Measurements from ENCODE around the gene SAFB2. TPM values are rescaled to one million over a fixed set of nuclear protein-coding genes. Genes with fewer than 3 reads are reported as not detected.

Gene SAFB2
- total and polyA plus RNA-seq, 2 donors (not counting 3 experiments of a cell fraction or from before 2014, with no cell fraction given) = 24.6 to 85.9 TPM

- Histone ChIP-seq H2AFZ (ENCODE audit: low read depth, low read length) (no peak overlapping the region), H4K20me1 (replicated peaks; ENCODE audit: control insufficient read depth, extremely low read depth, insufficient read depth, low read length) (peaks cover 2% of the 10 kb centered on the region), H3K4me1 (ENCODE audit: control insufficient read depth, extremely low read depth, insufficient read depth, low read length) (no peaks in the 10 kb centered on the region), H3K9ac (replicated peaks; ENCODE audit: extremely low read depth, insufficient read depth, low read length) (no peak overlapping the region), H3K27me3 (ENCODE audit: control insufficient read depth in 2 of 2, insufficient read depth in 2 of 2, low read length in 2 of 2) (no peaks in the 10 kb centered on the region), H3K36me3 (ENCODE audit: control insufficient read depth in 2 of 2, extremely low read depth in 1 of 2, insufficient read depth in 2 of 2, low read length in 2 of 2) (peaks cover 29 to 49% of the 10 kb centered on the region in 2 experiments), H3K4me3 (replicated peaks in 1 of 3; ENCODE audit: insufficient read depth in 1 of 3, low read depth in 1 of 3, low read length in 3 of 3) (no peak overlapping the region), H3K4me2 (ENCODE audit: insufficient read depth, low read length) (no peak overlapping the region), H3K9me1 (replicated peaks; ENCODE audit: control insufficient read depth, extremely low read depth, insufficient read depth, low read length) (no peaks in the 10 kb centered on the region), H3K79me2 (ENCODE audit: control insufficient read depth, insufficient read depth, low read length) (peaks cover 23% of the 10 kb centered on the region), H3K9me3 (replicated peaks; ENCODE audit: control insufficient read depth, insufficient read depth, low read length) (no peaks in the 10 kb centered on the region), H3K27ac (ENCODE audit: insufficient read depth, low read depth, low read length) (no peak overlapping the region)
- ChIA-PET POLR2A (no interaction called here), CTCF (no interaction called here)
- no peak for DNase-seq (ENCODE audit: low read depth, low spot score)
- BruUV-seq (replicated peaks) = no TSS peak
- no peak for TF ChIP-seq GATA2 (IDR thresholded peaks at IDR 0.05; ENCODE audit: insufficient read depth, insufficient read length, low read depth, low read length)
- no peak for FAIRE-seq
- dilution Hi-C loops (cut with MboI; ENCODE audit: extremely low pct_ligation_motif_present, low sequenced_read_pairs) = no loop called here
- intact Hi-C loops (cut with micrococcal nuclease) = no loop called here
Measured at GRCh38 chr19:5605362-5605761, 17.2 kb downstream of the SAFB2 start.

GRCh38 chr19:5603626-5604025, 18.9 kb downstream of the SAFB2 start:
- FAIRE-seq = no peak
- ChIA-PET CTCF (interaction anchor here (1.2 kb wide), 1 partner anchor 12 kb away, joined by 3 read pairs; no protein-coding TSS in a partner anchor), POLR2A (no interaction called here)
- no peak for DNase-seq (ENCODE audit: low read depth, low spot score)
- Histone ChIP-seq H3K4me1 (ENCODE audit: control insufficient read depth, extremely low read depth, insufficient read depth, low read length) (no peaks in the 10 kb centered on the region), H2AFZ (ENCODE audit: low read depth, low read length) (no peak overlapping the region), H3K9me3 (replicated peaks; ENCODE audit: control insufficient read depth, insufficient read depth, low read length) (no peaks in the 10 kb centered on the region), H3K9ac (replicated peaks; ENCODE audit: extremely low read depth, insufficient read depth, low read length) (no peak overlapping the region), H3K4me3 (replicated peaks in 1 of 3; ENCODE audit: insufficient read depth in 1 of 3, low read depth in 1 of 3, low read length in 3 of 3) (no peak overlapping the region), H3K36me3 (ENCODE audit: control insufficient read depth in 2 of 2, extremely low read depth in 1 of 2, insufficient read depth in 2 of 2, low read length in 2 of 2) (peaks cover 28 to 56% of the 10 kb centered on the region in 2 experiments), H4K20me1 (replicated peaks; ENCODE audit: control insufficient read depth, extremely low read depth, insufficient read depth, low read length) (peaks cover 2% of the 10 kb centered on the region), H3K27me3 (ENCODE audit: control insufficient read depth in 2 of 2, insufficient read depth in 2 of 2, low read length in 2 of 2) (no peaks in the 10 kb centered on the region), H3K27ac (ENCODE audit: insufficient read depth, low read depth, low read length) (no peak overlapping the region), H3K79me2 (ENCODE audit: control insufficient read depth, insufficient read depth, low read length) (peaks cover 22% of the 10 kb centered on the region), H3K9me1 (replicated peaks; ENCODE audit: control insufficient read depth, extremely low read depth, insufficient read depth, low read length) (no peaks in the 10 kb centered on the region), H3K4me2 (ENCODE audit: insufficient read depth, low read length) (no peak overlapping the region)
- dilution Hi-C loops (cut with MboI; ENCODE audit: extremely low pct_ligation_motif_present, low sequenced_read_pairs) (no loop called here), intact Hi-C loops (cut with micrococcal nuclease) (no loop called here)
- no peak for TF ChIP-seq GATA2 (IDR thresholded peaks at IDR 0.05; ENCODE audit: insufficient read depth, insufficient read length, low read depth, low read length)
- no peak for TF ChIP-seq JUN (IDR thresholded peaks at IDR 0.05; ENCODE audit: borderline replicate concordance, insufficient read depth, insufficient read length, low read depth)
- no peak for TF ChIP-seq CTCF (IDR thresholded peaks at IDR 0.05; ENCODE audit: extremely low read depth in 1 of 2, insufficient read depth in 1 of 2, low read depth in 1 of 2, low read length in 2 of 2)
- TF ChIP-seq EZH2 (IDR thresholded peaks at IDR 0.05; ENCODE audit: borderline replicate concordance, low read depth, low read length, severe bottlenecking) = no peak
- no peak for TF ChIP-seq MYC (IDR thresholded peaks at IDR 0.05; ENCODE audit: low read depth, low read length)
- TF ChIP-seq MAX (IDR thresholded peaks at IDR 0.05; ENCODE audit: insufficient read depth, insufficient read length) = no peak
- TF ChIP-seq POLR2A (IDR thresholded peaks at IDR 0.05; ENCODE audit: low read depth, low read length) = no peak
- TF ChIP-seq FOS (IDR thresholded peaks at IDR 0.05; ENCODE audit: borderline replicate concordance, insufficient read depth, low read length) = no peak
- TF ChIP-seq POLR2AphosphoS5 (IDR thresholded peaks at IDR 0.05; ENCODE audit: insufficient read depth, low read depth, low read length) = no peak
- BruUV-seq (replicated peaks) = no TSS peak

Measured in endothelial cell of umbilical vein (primary cell).